Urothelium cell line (cell line): ENCODE data around the gene BOD1L1.

Experiments
- DNase-seq: peaks from one replicate; pipeline ENCODE4 v3.0.0; 2011; ENCODE audit warnings: low spot score, mixed read lengths
- FAIRE-seq: peaks from 2 replicates; lab custom pipeline; 2011; peaks lifted over from hg19 to GRCh38; lab: Jason Lieb, UNC

Gene BOD1L1

DNA sequence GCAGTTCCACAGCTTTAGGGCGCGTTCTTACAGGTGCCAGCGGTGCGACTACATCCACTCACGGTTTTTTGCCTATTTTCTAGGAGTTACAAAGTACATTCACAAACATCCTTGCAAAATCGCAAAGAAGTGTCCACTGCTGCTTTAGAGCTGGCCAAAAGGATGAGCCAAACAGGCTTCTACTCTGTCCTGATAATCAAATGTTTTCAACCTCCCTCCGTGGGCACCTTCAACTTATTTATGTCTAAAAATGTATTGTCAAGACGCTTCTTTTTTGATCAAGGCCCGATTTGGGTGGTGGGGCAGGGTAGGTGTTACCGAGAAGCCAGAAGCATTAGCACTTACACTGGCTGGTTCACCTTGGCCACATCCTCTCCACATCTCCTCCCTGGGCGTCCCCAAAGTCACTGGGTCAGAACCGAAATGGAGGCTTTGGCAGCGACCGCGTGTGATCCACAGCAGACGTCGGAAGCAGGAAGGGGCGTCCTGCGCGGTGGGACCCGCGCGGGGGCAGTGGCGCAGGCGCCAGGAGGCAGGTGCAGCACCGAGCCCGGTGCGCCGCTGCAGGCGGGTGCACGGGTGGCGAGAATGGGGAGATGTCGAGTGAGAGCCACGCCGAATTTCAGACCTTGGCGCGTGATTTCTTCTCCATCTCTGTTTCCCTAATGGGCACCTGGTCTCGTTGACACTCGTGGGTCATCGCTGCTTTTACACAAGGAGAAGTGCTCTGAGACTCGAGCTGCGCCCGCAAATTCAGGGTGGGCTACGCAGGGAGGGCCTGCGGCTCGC, 100.1 kb downstream of the BOD1L1 start:
- DNase-seq = no peak
- FAIRE-seq = no peak

DNA sequence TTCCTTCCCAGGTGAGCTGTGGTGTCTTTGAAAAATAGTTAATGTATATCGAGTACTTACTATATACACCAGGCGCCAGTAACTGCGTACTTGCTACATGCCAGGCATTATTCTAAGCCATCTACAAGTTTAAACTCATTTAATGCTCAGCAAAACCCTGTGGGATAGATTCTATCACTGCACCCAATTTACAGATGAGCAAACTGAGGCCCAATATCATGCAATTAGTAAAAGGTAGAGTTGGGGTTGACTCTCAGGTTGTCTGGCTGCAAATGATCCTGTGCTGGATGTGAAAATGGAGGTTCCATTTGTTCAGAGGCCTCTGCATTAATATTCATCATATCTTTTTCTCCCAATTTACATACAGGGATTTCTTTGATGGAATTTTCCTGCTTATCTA, 100.9 kb downstream of the BOD1L1 start:
- no peak for FAIRE-seq
- no peak for DNase-seq

- no peak for DNase-seq
- no peak for FAIRE-seq
Measured at GRCh38 chr4:13525606-13526281, 101.8 kb downstream of the BOD1L1 start.

DNA sequence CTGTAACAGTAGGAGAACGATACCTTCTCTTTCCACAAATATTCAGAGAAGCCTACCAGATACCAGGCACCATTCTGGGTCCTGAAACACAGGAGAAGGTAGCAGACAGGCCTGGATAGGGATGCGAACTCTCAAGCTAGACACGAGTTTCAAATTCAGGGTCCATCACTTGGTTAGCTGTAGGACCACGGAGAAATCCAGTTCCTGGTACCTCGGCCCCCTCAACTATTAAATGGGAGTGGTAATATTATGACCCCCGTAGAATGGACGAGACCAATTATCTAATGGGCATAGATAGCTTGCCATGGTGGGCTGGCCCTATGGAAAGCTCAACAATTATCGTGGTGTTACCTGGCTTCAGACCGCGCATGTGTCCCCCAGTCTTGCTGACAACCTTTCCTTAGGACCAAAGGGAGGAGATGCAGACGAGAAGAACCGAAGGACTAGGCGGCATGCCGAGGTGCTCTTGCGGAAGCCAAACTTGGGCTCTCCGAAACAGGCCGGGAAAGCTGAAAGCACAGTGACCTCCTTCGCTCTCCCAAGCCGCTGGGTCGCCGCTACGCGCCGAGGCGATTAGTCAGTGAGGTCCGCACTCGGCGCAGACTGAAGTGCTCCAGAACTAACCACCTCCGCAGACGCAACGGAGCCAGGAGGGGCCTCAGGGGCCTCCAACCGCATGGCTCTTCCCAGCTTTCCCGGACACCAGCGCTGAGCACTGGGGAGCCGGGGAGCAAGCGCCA, 102.9 kb downstream of the BOD1L1 start:
- FAIRE-seq = no peak
- DNase-seq = no peak

- no peak for FAIRE-seq
- DNase-seq = no peak
Measured at GRCh38 chr4:13523591-13524503, 103.7 kb downstream of the BOD1L1 start.

DNA sequence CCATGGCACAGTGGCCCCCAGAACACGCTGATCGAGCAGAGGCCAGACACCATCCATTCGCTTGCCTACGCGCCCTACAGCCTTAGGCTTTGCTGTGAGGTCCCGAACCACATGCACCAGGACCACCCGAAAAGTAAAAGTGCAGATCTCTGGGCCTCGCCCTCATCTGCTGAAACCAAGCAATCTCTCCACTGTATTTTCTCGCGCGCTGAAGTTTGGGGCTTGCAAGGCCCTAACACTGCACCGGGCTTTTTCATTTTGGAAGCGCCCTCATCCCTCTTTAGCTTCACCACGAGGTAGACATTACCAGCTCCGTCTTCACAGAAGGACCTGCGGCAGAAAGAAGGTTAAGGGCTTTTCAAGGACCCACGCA, 104.4 kb downstream of the BOD1L1 start:
- DNase-seq (no peak), FAIRE-seq (no peak)

GRCh38 chr4:13522282-13523104, 105.0 kb downstream of the BOD1L1 start:
- FAIRE-seq = no peak
- no peak for DNase-seq

DNA sequence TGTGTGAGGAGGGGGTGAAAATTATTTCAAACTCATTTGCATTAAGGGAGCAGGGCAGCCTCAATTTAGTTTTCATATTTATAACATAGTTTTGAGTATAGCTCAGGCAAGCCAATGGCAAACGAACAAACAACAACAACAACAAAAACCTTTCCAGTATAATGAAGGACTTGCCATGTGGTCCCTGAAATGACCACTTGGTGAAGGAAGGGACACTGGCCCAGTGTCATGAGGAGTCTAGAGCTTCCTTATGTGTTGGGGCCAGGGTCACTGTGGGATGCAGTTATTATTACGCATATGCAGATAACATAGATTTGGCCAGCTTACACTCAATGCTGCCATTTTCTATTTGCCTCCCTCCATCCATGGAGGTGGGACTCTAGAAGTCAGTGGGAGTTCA, 106.5 kb downstream of the BOD1L1 start:
- no peak for DNase-seq
- FAIRE-seq = no peak
